ENCODE measurements around the gene FADS3.

FADS3 gene

GRCh38 chr11:61874377-61874809, 17.0 kb downstream of the FADS3 start:
- DNase-seq: no peak

- DNase-seq: no peak
Measured at GRCh38 chr11:61873588-61874376, 17.6 kb downstream of the FADS3 start.

GRCh38 chr11:61872935-61873565, 18.3 kb downstream of the FADS3 start:
- no peak for DNase-seq

- DNase-seq: peak; percentile 73
Measured at GRCh38 chr11:61871158-61871597, 20.2 kb downstream of the FADS3 start.

- DNase-seq: no peak
Measured at GRCh38 chr11:61870541-61871031, 20.8 kb downstream of the FADS3 start.

GRCh38 chr11:61869708-61870451, 21.5 kb downstream of the FADS3 start:
- DNase-seq: no peak

- no peak for DNase-seq
Measured at GRCh38 chr11:61869429-61869707, 22.0 kb downstream of the FADS3 start.

- no peak for DNase-seq
Measured at GRCh38 chr11:61868571-61869428, 22.5 kb downstream of the FADS3 start.

GRCh38 chr11:61866958-61867343, 24.4 kb downstream of the FADS3 start:
- DNase-seq: no peak

GRCh38 chr11:61866231-61866957, 25.0 kb downstream of the FADS3 start:
- no peak for DNase-seq

GRCh38 chr11:61864814-61865775, 26.2 kb downstream of the FADS3 start:
- no peak for DNase-seq

- no peak for DNase-seq
Measured at GRCh38 chr11:61863548-61864081, 27.7 kb downstream of the FADS3 start.

- no peak for DNase-seq
Measured at GRCh38 chr11:61862714-61863547, 28.4 kb downstream of the FADS3 start.

- DNase-seq: no peak
Measured at GRCh38 chr11:61861634-61862033, 29.7 kb downstream of the FADS3 start.

GRCh38 chr11:61860054-61860903, 31.1 kb downstream of the FADS3 start:
- DNase-seq: no peak

- DNase-seq: no peak
Measured at GRCh38 chr11:61855939-61856680, 35.2 kb downstream of the FADS3 start.

GRCh38 chr11:61854966-61855714, 36.2 kb downstream of the FADS3 start:
- DNase-seq: no peak
